Ishikawa (cell line): ENCODE data around the gene PRPS1L1.

Experiments
- CEBPB ChIP-seq: IDR thresholded peaks from 2 replicates; pipeline ENCODE4 v1.6.1; 2012
- CREB1 ChIP-seq: IDR thresholded peaks from 2 replicates; pipeline ENCODE4 v1.6.1; 2012; ENCODE audit warnings: low read depth
- EP300 ChIP-seq: IDR thresholded peaks from 2 replicates; pipeline ENCODE4 v1.6.1; 2012; ENCODE audit warnings: borderline replicate concordance
- FOXM1 ChIP-seq: IDR thresholded peaks from 2 replicates; pipeline ENCODE4 v1.6.1; 2012; ENCODE audit warnings: low read depth, borderline replicate concordance
- RAD21 ChIP-seq: IDR thresholded peaks from 2 replicates; pipeline ENCODE4 v1.6.1; 2012; ENCODE audit warnings: low read depth
- TAF1 ChIP-seq: IDR thresholded peaks from 2 replicates; pipeline ENCODE4 v1.6.1; 2012; ENCODE audit warnings: low read depth, mild to moderate bottlenecking
- TCF12 ChIP-seq: IDR thresholded peaks from 2 replicates; pipeline ENCODE4 v1.6.1; 2012; ENCODE audit warnings: low read depth
- TEAD4 ChIP-seq: IDR thresholded peaks from 2 replicates; pipeline ENCODE4 v1.6.1; 2012
- YY1 ChIP-seq: IDR thresholded peaks from 2 replicates; pipeline ENCODE4 v1.6.1; 2012; ENCODE audit warnings: low read depth
- TF ChIP-seq, protein P1 (sequence below): IDR thresholded peaks from 2 replicates; pipeline ENCODE4 v1.6.1; 2012
- TF ChIP-seq, protein P2 (sequence below): IDR thresholded peaks from 2 replicates; pipeline ENCODE4 v1.6.1; 2012; ENCODE audit warnings: low read depth, mild to moderate bottlenecking

- TF ChIP-seq TEAD4 (no peak), YY1 (no peak), EP300 (no peak), FOXM1 (no peak), RAD21 (no peak), CREB1 (no peak), TAF1 (no peak), TCF12 (no peak), CEBPB (no peak)
- TF ChIP-seq, protein P1, sequence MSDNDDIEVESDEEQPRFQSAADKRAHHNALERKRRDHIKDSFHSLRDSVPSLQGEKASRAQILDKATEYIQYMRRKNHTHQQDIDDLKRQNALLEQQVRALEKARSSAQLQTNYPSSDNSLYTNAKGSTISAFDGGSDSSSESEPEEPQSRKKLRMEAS = no peak
- TF ChIP-seq, protein P2, sequence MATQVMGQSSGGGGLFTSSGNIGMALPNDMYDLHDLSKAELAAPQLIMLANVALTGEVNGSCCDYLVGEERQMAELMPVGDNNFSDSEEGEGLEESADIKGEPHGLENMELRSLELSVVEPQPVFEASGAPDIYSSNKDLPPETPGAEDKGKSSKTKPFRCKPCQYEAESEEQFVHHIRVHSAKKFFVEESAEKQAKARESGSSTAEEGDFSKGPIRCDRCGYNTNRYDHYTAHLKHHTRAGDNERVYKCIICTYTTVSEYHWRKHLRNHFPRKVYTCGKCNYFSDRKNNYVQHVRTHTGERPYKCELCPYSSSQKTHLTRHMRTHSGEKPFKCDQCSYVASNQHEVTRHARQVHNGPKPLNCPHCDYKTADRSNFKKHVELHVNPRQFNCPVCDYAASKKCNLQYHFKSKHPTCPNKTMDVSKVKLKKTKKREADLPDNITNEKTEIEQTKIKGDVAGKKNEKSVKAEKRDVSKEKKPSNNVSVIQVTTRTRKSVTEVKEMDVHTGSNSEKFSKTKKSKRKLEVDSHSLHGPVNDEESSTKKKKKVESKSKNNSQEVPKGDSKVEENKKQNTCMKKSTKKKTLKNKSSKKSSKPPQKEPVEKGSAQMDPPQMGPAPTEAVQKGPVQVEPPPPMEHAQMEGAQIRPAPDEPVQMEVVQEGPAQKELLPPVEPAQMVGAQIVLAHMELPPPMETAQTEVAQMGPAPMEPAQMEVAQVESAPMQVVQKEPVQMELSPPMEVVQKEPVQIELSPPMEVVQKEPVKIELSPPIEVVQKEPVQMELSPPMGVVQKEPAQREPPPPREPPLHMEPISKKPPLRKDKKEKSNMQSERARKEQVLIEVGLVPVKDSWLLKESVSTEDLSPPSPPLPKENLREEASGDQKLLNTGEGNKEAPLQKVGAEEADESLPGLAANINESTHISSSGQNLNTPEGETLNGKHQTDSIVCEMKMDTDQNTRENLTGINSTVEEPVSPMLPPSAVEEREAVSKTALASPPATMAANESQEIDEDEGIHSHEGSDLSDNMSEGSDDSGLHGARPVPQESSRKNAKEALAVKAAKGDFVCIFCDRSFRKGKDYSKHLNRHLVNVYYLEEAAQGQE = no peak
Observed at GRCh38 chr7:17988141-17988540, 39.5 kb downstream of the PRPS1L1 start.
